RWPE2 (cell line): ENCODE data around the gene FCN3.
A peak's percentile ranks its signal among the peaks of the same experiment; 100 is the strongest.

Experiments used
- ATAC-seq: fragments of 200-7000 bp; cut with Tn5 transposase; 3 replicates; pipeline ENCODE4 v1.9.1; 2021; ENCODE audit warnings: low read depth
- DNase-seq: peaks from one replicate; pipeline ENCODE4 v3.0.0-alpha.2; 2020; ENCODE audit warnings: low spot score
- H3K27ac ChIP-seq: fragments of 450-650 bp; 2 replicates; pipeline ENCODE4 v1.5.1; 2017; ENCODE audit warnings: mild to moderate bottlenecking; ENCODE audit not compliant: poor library complexity, severe bottlenecking
- H3K27me3 ChIP-seq: fragments of 250-450 bp; sonication (Bioruptor Pico); 2 replicates; pipeline ENCODE4 v1.5.1; 2021; ENCODE audit warnings: mild to moderate bottlenecking, moderate library complexity; ENCODE audit not compliant: insufficient read depth, poor library complexity, severe bottlenecking
- H3K36me3 ChIP-seq: fragments of 250-450 bp; sonication (Bioruptor Pico); 2 replicates; pipeline ENCODE4 v1.5.1; 2020; ENCODE audit warnings: low read depth, mild to moderate bottlenecking, moderate library complexity
- H3K4me1 ChIP-seq: fragments of 250-450 bp; sonication (Bioruptor Pico); 2 replicates; pipeline ENCODE4 v1.5.1; 2021; ENCODE audit warnings: mild to moderate bottlenecking, moderate library complexity; ENCODE audit not compliant: insufficient read depth, poor library complexity, severe bottlenecking
- H3K4me3 ChIP-seq: fragments of 250-450 bp; sonication (Bioruptor Pico); 2 replicates; pipeline ENCODE4 v1.5.1; 2021; ENCODE audit warnings: mild to moderate bottlenecking, moderate library complexity; ENCODE audit not compliant: severe bottlenecking
- H3K9me3 ChIP-seq: fragments of 250-450 bp; sonication (Bioruptor Pico); 2 replicates; pipeline ENCODE4 v1.5.1; 2021; ENCODE audit warnings: mild to moderate bottlenecking, moderate library complexity; ENCODE audit not compliant: severe bottlenecking
- TF ChIP-seq, protein P1 (sequence below): fragments of 450-650 bp; IDR thresholded peaks from one replicate; pipeline ENCODE4 v1.5.1; 2017; ENCODE audit warnings: mild to moderate bottlenecking, moderate library complexity; ENCODE audit not compliant: poor library complexity, severe bottlenecking

Gene FCN3

DNA sequence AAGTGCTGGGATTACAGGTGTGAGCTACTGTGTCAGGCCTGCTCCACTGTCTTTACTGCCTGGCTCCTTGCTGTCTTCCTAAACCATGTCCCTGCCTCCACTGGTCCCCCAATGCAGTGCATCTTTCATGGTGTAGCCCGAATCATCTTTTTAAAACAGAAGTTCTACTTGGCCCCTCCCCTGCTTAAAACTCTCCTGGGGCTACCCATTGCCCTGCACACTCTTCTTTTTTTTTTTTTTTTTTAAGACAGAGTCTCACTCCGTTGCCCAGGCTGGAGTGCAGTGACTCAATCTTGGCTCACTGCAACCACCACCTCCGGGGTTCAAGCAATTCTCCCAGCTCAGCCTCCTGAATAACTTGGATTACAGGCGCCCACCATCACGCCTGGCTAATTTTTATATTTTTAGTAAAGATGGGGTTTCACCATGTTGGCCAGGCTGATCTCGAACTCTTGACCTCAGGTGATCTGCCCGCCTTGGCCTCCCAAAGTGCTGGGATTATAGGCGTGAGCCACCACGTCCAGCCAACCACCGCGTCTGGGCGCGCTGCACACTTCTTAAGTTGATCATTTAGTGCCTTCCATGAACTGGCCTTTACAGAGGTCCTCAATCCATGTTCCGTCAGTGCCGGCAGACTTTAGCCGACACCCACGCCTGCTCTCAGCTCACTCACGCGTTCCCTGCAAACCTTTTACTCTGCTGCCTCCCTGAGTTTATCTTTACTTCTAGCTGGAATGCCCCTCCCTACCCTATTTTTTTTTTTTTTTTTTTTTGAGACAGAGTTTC, 2.4 kb downstream of the FCN3 start:
- no peaks in the 10 kb centered on the region for H3K9me3 ChIP-seq
- no peak overlapping the region for H3K27ac ChIP-seq
- ATAC-seq (no peak), DNase-seq (no peak)
- no peak overlapping the region for H3K4me3 ChIP-seq
- H3K4me1 ChIP-seq, result peaks cover 3% of the 10 kb centered on the region
- no peaks in the 10 kb centered on the region for H3K36me3 ChIP-seq
- TF ChIP-seq, protein P1, sequence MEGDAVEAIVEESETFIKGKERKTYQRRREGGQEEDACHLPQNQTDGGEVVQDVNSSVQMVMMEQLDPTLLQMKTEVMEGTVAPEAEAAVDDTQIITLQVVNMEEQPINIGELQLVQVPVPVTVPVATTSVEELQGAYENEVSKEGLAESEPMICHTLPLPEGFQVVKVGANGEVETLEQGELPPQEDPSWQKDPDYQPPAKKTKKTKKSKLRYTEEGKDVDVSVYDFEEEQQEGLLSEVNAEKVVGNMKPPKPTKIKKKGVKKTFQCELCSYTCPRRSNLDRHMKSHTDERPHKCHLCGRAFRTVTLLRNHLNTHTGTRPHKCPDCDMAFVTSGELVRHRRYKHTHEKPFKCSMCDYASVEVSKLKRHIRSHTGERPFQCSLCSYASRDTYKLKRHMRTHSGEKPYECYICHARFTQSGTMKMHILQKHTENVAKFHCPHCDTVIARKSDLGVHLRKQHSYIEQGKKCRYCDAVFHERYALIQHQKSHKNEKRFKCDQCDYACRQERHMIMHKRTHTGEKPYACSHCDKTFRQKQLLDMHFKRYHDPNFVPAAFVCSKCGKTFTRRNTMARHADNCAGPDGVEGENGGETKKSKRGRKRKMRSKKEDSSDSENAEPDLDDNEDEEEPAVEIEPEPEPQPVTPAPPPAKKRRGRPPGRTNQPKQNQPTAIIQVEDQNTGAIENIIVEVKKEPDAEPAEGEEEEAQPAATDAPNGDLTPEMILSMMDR, result no peak
- no peaks in the 10 kb centered on the region for H3K27me3 ChIP-seq

- no peak overlapping the region for H3K27ac ChIP-seq
- H3K9me3 ChIP-seq, result no peaks in the 10 kb centered on the region
- H3K4me1 ChIP-seq, result peaks cover 6% of the 10 kb centered on the region
- DNase-seq, result no peak
- no peak for ATAC-seq
- no peak overlapping the region for H3K4me3 ChIP-seq
- TF ChIP-seq, protein P1, result peak; percentile 41
- H3K27me3 ChIP-seq, result no peaks in the 10 kb centered on the region
- H3K36me3 ChIP-seq, result peaks cover 8% of the 10 kb centered on the region
Observed at GRCh38 chr1:27368869-27369582, 5.6 kb downstream of the FCN3 start.

DNA sequence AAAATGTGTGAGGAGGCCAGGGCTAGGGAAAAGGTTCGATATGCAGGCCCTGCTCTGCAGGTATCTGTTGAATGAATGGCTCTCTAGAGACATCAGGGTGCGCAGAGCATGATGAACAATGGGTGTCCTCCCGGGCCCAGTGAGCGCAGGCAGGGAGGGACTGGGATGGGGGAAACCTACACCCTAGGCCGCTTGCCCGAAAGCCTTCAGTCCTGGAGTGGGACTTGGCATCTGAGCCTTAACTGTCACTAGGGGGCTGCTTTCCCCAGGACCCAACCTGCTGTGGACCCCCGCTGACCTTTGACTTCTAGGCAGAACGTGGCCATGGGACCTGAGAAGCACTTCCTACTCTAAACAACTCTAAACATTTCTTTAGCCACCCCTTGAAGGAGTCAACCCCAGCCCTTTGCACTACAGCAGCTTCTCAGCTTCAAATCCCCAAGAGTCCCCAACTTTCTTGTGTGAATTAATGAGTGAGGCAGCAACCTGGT, 7.4 kb downstream of the FCN3 start:
- H3K4me3 ChIP-seq, result peak overlapping the region; percentile 82
- TF ChIP-seq, protein P1, result no peak
- DNase-seq (no peak), ATAC-seq (peak; percentile 2; the same call in 2 of the 3 replicates)
- H3K9me3 ChIP-seq, result no peaks in the 10 kb centered on the region
- peaks cover 17% of the 10 kb centered on the region for H3K36me3 ChIP-seq
- peak overlapping the region; percentile 91 for H3K27ac ChIP-seq
- no peaks in the 10 kb centered on the region for H3K27me3 ChIP-seq
- H3K4me1 ChIP-seq, result peaks cover 6% of the 10 kb centered on the region

DNA sequence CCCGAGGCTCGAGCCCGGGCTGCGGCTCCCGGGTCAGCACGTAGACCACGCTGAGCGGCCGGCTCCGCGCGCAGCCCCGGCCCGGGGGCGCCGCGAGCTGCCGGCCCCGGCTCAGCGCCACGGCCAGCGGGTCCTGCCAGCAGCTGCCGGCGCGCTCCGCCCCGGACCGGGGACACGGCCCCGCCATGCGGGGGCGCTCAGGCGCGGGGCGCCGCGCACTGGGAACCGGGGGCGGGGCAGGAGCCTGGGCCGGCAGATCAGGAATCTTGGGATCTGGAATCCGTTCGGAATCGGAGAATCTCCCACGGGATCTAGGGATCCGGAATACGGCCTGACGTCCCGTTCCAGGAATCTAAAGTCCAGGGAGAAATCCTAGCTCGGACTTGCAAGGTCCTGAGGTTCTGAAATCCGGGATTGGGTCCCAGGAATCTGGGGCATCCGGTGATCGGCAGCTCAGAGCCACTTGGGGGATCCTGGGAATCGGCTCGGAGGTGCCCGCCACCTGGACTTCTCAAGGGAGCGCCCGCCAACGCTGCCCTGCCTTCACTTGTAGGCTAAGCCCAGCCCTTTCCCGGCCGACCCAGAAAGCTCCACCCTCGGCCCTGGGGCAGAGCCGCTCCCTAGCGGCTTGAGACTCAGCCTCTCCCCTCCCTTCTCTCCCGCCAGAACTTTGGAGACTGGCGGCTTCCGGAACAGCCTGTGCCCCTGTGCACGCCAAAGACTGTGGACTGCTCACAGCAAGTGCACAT, 8.0 kb downstream of the FCN3 start, which contains the start of gene MAP3K6:
TSS of gene MAP3K6 (minus strand) at position 551 of the 749 bp plus-strand sequence. CDS start at position 187, 364 bp downstream.
- Histone ChIP-seq H3K27ac (peak within 1 kb of the TSS; percentile 91), H3K27me3 (no peaks in the 10 kb centered on the region), H3K9me3 (no peaks in the 10 kb centered on the region), H3K4me3 (peak within 1 kb of the TSS; percentile 82), H3K4me1 (peaks cover 6% of the 10 kb centered on the region), H3K36me3 (peaks cover 17% of the 10 kb centered on the region)
- DNase-seq (peak; percentile 92), ATAC-seq (peak; percentile 83)
- TF ChIP-seq, protein P1, result peak; percentile 82
